ENCODE results near the gene NUDT9.

Gene NUDT9

GRCh38 chr4:87425711-87426110 is 3.3 kb downstream of the NUDT9 start:
- Histone ChIP-seq H3K27ac (no peak overlapping the region), H3K9me3 (no peaks in the 10 kb centered on the region), H3K27me3 (no peaks in the 10 kb centered on the region), H3K4me1 (peaks cover 0 to 26% (median 16%) of the 10 kb centered on the region in 4 donors), H3K36me3 (no peaks in the 10 kb centered on the region), H3K4me3 (no peak overlapping the region)
- TF ChIP-seq CTCF (IDR thresholded peaks at IDR 0.05): no peak
- no peak for DNase-seq
- intact Hi-C loops (cut with DNase I; ENCODE audit: low total_unique reads): no loop called here

- no peak for TF ChIP-seq CTCF (IDR thresholded peaks at IDR 0.05)
- no peaks in the 10 kb centered on the region for H3K9me3 ChIP-seq
- H3K36me3 ChIP-seq: no peaks in the 10 kb centered on the region
- H3K27me3 ChIP-seq: no peaks in the 10 kb centered on the region
- H3K27ac ChIP-seq: no peak overlapping the region
- intact Hi-C loops (cut with DNase I; ENCODE audit: low total_unique reads): no loop called here
- DNase-seq: no peak
- H3K4me3 ChIP-seq: no peak overlapping the region
- H3K4me1 ChIP-seq: peaks cover 0 to 19% (median 10%) of the 10 kb centered on the region in 4 donors
These were observed 4.6 kb downstream of the NUDT9 start for GRCh38 chr4:87426865-87427517.

GRCh38 chr4:87427518-87427868 is 5.1 kb downstream of the NUDT9 start:
- no peaks in the 10 kb centered on the region for H3K9me3 ChIP-seq
- no peak overlapping the region for H3K27ac ChIP-seq
- H3K27me3 ChIP-seq: no peaks in the 10 kb centered on the region
- no peak for TF ChIP-seq CTCF (IDR thresholded peaks at IDR 0.05)
- no peaks in the 10 kb centered on the region for H3K36me3 ChIP-seq
- H3K4me3 ChIP-seq: no peak overlapping the region
- DNase-seq: no peak
- intact Hi-C loops (cut with DNase I; ENCODE audit: low total_unique reads): no loop called here
- H3K4me1 ChIP-seq: peaks cover 0 to 19% (median 10%) of the 10 kb centered on the region in 4 donors

- H3K4me1 ChIP-seq: peaks cover 0 to 15% (median 6%) of the 10 kb centered on the region in 4 donors
- TF ChIP-seq CTCF (IDR thresholded peaks at IDR 0.05): no peak
- no peaks in the 10 kb centered on the region for H3K36me3 ChIP-seq
- no peaks in the 10 kb centered on the region for H3K27me3 ChIP-seq
- H3K9me3 ChIP-seq: no peaks in the 10 kb centered on the region
- no peak for DNase-seq
- H3K4me3 ChIP-seq: no peak overlapping the region
- no peak overlapping the region for H3K27ac ChIP-seq
- intact Hi-C loops (cut with DNase I; ENCODE audit: low total_unique reads): no loop called here
These were observed 6.6 kb downstream of the NUDT9 start for GRCh38 chr4:87428979-87429378.

GRCh38 chr4:87430038-87430437 is 7.7 kb downstream of the NUDT9 start:
- H3K4me1 ChIP-seq: peaks cover 0 to 4% (median under 1%) of the 10 kb centered on the region in 4 donors
- intact Hi-C loops (cut with DNase I; ENCODE audit: low total_unique reads): no loop called here
- DNase-seq: no peak
- H3K27ac ChIP-seq: no peak overlapping the region
- no peak overlapping the region for H3K4me3 ChIP-seq
- no peaks in the 10 kb centered on the region for H3K36me3 ChIP-seq
- TF ChIP-seq CTCF (IDR thresholded peaks at IDR 0.05): no peak
- H3K27me3 ChIP-seq: no peaks in the 10 kb centered on the region
- H3K9me3 ChIP-seq: no peaks in the 10 kb centered on the region

GRCh38 chr4:87433342-87433741 is 11.0 kb downstream of the NUDT9 start:
- no peaks in the 10 kb centered on the region for H3K4me1 ChIP-seq
- H3K36me3 ChIP-seq: peaks cover 7 to 11% (median 8%) of the 10 kb centered on the region in 3 donors
- intact Hi-C loops (cut with DNase I; ENCODE audit: low total_unique reads): no loop called here
- no peak overlapping the region for H3K27ac ChIP-seq
- no peak for TF ChIP-seq CTCF (IDR thresholded peaks at IDR 0.05)
- no peak for DNase-seq
- H3K4me3 ChIP-seq: no peak overlapping the region
- no peaks in the 10 kb centered on the region for H3K9me3 ChIP-seq
- H3K27me3 ChIP-seq: no peaks in the 10 kb centered on the region
